Activated CD8-positive, alpha-beta T cell treated with anti-CD3 and anti-CD28 coated beads for 36 hours (primary cell): ENCODE data around the gene TMEFF1. TPM values are rescaled to one million over a fixed set of nuclear protein-coding genes. Genes with fewer than 3 reads are reported as not detected.

ENCODE experiments used
- ATAC-seq: fragments of 200-7000 bp; cut with Tn5 transposase; one replicate; pipeline ENCODE4 v1.10.0; 2021; ENCODE audit warnings: mild to moderate bottlenecking, moderate library complexity
- CTCF ChIA-PET: fragments of 350-600 bp; sonication (Branson Sonifier 250); formaldehyde crosslinking; loops from one replicate; lab custom pipeline; 2021; ENCODE audit warnings: antibody characterized with exemption; lab: Charles Lee
- POLR2A ChIA-PET: fragments of 350-600 bp; sonication (Branson Sonifier 250); formaldehyde crosslinking; loops from one replicate; lab custom pipeline; 2021; ENCODE audit warnings: antibody characterized with exemption; lab: Charles Lee
- DNase-seq: peaks from one replicate; pipeline ENCODE4 v3.0.0-alpha.2; 2020
- H3K27ac Mint-ChIP-seq: one replicate; pipeline ENCODE4 v1.8.0; 2021; ENCODE audit warnings: mild to moderate bottlenecking, mixed read lengths
- H3K27me3 Mint-ChIP-seq: one replicate; pipeline ENCODE4 v1.8.0; 2021; ENCODE audit warnings: mixed read lengths
- H3K36me3 Mint-ChIP-seq: one replicate; pipeline ENCODE4 v1.8.0; 2021; ENCODE audit warnings: low read depth, mixed read lengths
- H3K4me1 Mint-ChIP-seq: one replicate; pipeline ENCODE4 v1.8.0; 2021; ENCODE audit warnings: low read depth, mixed read lengths
- H3K4me3 Mint-ChIP-seq: one replicate; pipeline ENCODE4 v1.8.0; 2021; ENCODE audit warnings: mild to moderate bottlenecking, moderate library complexity, mixed read lengths
- H3K9me3 Mint-ChIP-seq: one replicate; pipeline ENCODE4 v1.8.0; 2021; ENCODE audit warnings: mixed read lengths
- CTCF ChIP-seq: fragments of 200-600 bp; IDR thresholded peaks from one replicate; pipeline ENCODE4 v1.8.0; 2022; ENCODE audit warnings: antibody characterized with exemption, mild to moderate bottlenecking
- intact Hi-C: fragments of 100-400 bp; cut with micrococcal nuclease; formaldehyde crosslinking; loops from one replicate; pipeline ENCODE4 v1.10.0; 2022
- total RNA-seq, 2 experiments: library from RNA; stranded (reverse); gene quantifications; one replicate each; pipeline ENCODE4 v1.2.3, GENCODE V29; 2021

The TMEFF1 gene
- total RNA-seq, 2 experiments from 2014 or later, result 0.68 to 0.78 TPM

GRCh38 chr9:100595391-100596199 is 122.6 kb downstream of the TMEFF1 start:
- CTCF ChIA-PET, result interaction anchor here (0.6 to 1.9 kb wide), 16 partner anchors 9 to 384 kb away, joined by 3 to 9 read pairs (median 4); no protein-coding TSS in a partner anchor

GRCh38 chr9:100597236-100597635 is 124.3 kb downstream of the TMEFF1 start:
- no peaks in the 10 kb centered on the region for H3K9me3 Mint-ChIP-seq
- H3K36me3 Mint-ChIP-seq, result no peaks in the 10 kb centered on the region
- peaks cover 14% of the 10 kb centered on the region for H3K4me1 Mint-ChIP-seq
- no peak for TF ChIP-seq CTCF
- H3K4me3 Mint-ChIP-seq, result no peak overlapping the region
- no peaks in the 10 kb centered on the region for H3K27me3 Mint-ChIP-seq
- ATAC-seq (no peak), DNase-seq (no peak)
- intact Hi-C loops, result loop anchor here (5.0 to 10.0 kb wide), 3 partner anchors 90 to 272 kb away; partner anchors contain the start of gene TEX10
- no peak overlapping the region for H3K27ac Mint-ChIP-seq
- ChIA-PET POLR2A (no interaction called here), CTCF (interaction anchor here (1.0 to 1.4 kb wide), 4 partner anchors 91 to 792 kb away, joined by 3 read pairs; no protein-coding TSS in a partner anchor)

More at GRCh38 chr9:100595391-100596199, 122.6 kb downstream of the TMEFF1 start:
- Mint-ChIP-seq H3K4me1 (peaks cover 14% of the 10 kb centered on the region), H3K27ac (no peak overlapping the region), H3K27me3 (no peaks in the 10 kb centered on the region), H3K9me3 (no peaks in the 10 kb centered on the region), H3K36me3 (no peaks in the 10 kb centered on the region), H3K4me3 (no peak overlapping the region)
- intact Hi-C loops, result loop anchor here (5.0 to 10.0 kb wide), 3 partner anchors 88 to 271 kb away; partner anchors contain the start of gene TEX10
- peak; percentile 93 for TF ChIP-seq CTCF
- ATAC-seq (no peak), DNase-seq (peak; percentile 19)
- POLR2A ChIA-PET, result no interaction called here

GRCh38 chr9:100598641-100599145 is 125.7 kb downstream of the TMEFF1 start:
- CTCF ChIA-PET, result interaction anchor here (1.0 to 1.7 kb wide), 4 partner anchors 12 to 277 kb away, joined by 3 to 4 read pairs (median 4); partner anchors contain the start of gene TEX10
- POLR2A ChIA-PET, result no interaction called here

GRCh38 chr9:100600521-100601079 is 127.7 kb downstream of the TMEFF1 start:
- TF ChIP-seq CTCF, result no peak
- peaks cover 14% of the 10 kb centered on the region for H3K4me1 Mint-ChIP-seq
- H3K4me3 Mint-ChIP-seq, result no peak overlapping the region
- H3K27me3 Mint-ChIP-seq, result no peaks in the 10 kb centered on the region
- H3K27ac Mint-ChIP-seq, result no peak overlapping the region
- ATAC-seq (no peak), DNase-seq (no peak)
- ChIA-PET POLR2A (no interaction called here), CTCF (interaction anchor here (1.1 to 4.1 kb wide), 11 partner anchors 10 to 711 kb away, joined by 3 to 28 read pairs (median 5); no protein-coding TSS in a partner anchor)
- intact Hi-C loops, result loop anchor here (2.0 kb wide), 1 partner anchor 710 kb away; no protein-coding TSS in a partner anchor
- no peaks in the 10 kb centered on the region for H3K36me3 Mint-ChIP-seq
- no peaks in the 10 kb centered on the region for H3K9me3 Mint-ChIP-seq

More at GRCh38 chr9:100598641-100599145, 125.7 kb downstream of the TMEFF1 start:
- Mint-ChIP-seq H3K4me3 (peak overlapping the region; percentile 74), H3K27me3 (no peaks in the 10 kb centered on the region), H3K27ac (peak overlapping the region; percentile 37), H3K36me3 (no peaks in the 10 kb centered on the region), H3K9me3 (no peaks in the 10 kb centered on the region), H3K4me1 (peaks cover 14% of the 10 kb centered on the region)
- peak; percentile 87 for ATAC-seq
- intact Hi-C loops, result loop anchor here (5.0 to 10.0 kb wide), 3 partner anchors 91 to 274 kb away; partner anchors contain the start of gene TEX10
- peak; percentile 82 for DNase-seq
- TF ChIP-seq CTCF, result no peak
